Measurements from ENCODE around the gene COQ5.

GRCh38 chr12:120554678-120555077, 25.7 kb upstream of the COQ5 start:
- TF ChIP-seq POLR2A (IDR thresholded peaks at IDR 0.05) (no peak), CTCF (IDR thresholded peaks at IDR 0.05) (no peak), POLR2AphosphoS5 (IDR thresholded peaks at IDR 0.05) (no peak)

All from breast epithelium (tissue), 3 donors.